Common myeloid progenitor, CD34-positive (primary cell): ENCODE measurements around the gene SLC9C1.

Experiments
- CTCF ChIA-PET: fragments of 350-600 bp; sonication (Branson Sonifier 250); formaldehyde crosslinking; loops from one replicate; lab custom pipeline; 2021; ENCODE audit warnings: antibody characterized with exemption; lab: Charles Lee
- POLR2A ChIA-PET: fragments of 350-600 bp; sonication (Branson Sonifier 250); formaldehyde crosslinking; loops from one replicate; lab custom pipeline; 2021; ENCODE audit warnings: antibody characterized with exemption; lab: Charles Lee
- DNase-seq, 3 donors: peaks; one replicate each; pipeline versions ENCODE4 v3.0.0 to v3.0.0-alpha.2; 2013
- H3K27ac ChIP-seq, 2 experiments: 1 replicate in 1 of 2; 2 replicates in 1 of 2; pipeline ENCODE4 v1.7.0; 2013; ENCODE audit warnings: inconsistent platforms in 2 of 2, low read length in 2 of 2, mild to moderate bottlenecking in 2 of 2, low read depth in 1 of 2, moderate library complexity in 1 of 2; ENCODE audit not compliant: severe bottlenecking in 2 of 2, insufficient read depth in 1 of 2, poor library complexity in 1 of 2
- H3K27me3 ChIP-seq, 5 experiments: replicated peaks in 2 of 5; 1 replicate in 3 of 5; 2 replicates in 2 of 5; pipeline versions ENCODE4 v1.6.1 to v1.7.0; 2013; ENCODE audit warnings: low read length in 4 of 5, mild to moderate bottlenecking in 2 of 5, moderate library complexity in 2 of 5, inconsistent platforms in 1 of 5; ENCODE audit not compliant: insufficient read depth in 5 of 5, control insufficient read depth in 4 of 5
- H3K36me3 ChIP-seq, 4 experiments: 1 replicate in 2 of 4; 2 replicates in 2 of 4; pipeline versions ENCODE4 v1.6.1 to v1.7.0; 2013; ENCODE audit warnings: low read length in 3 of 4, control low read depth in 1 of 4, mild to moderate bottlenecking in 1 of 4; ENCODE audit not compliant: control insufficient read depth in 4 of 4, insufficient read depth in 4 of 4
- H3K4me1 ChIP-seq, 4 experiments: 1 replicate in 3 of 4; 2 replicates in 1 of 4; pipeline versions ENCODE4 v1.6.1 to v1.7.1; 2013; ENCODE audit warnings: low read length in 3 of 4, mild to moderate bottlenecking in 3 of 4, control low read depth in 1 of 4, inconsistent platforms in 1 of 4, moderate library complexity in 1 of 4; ENCODE audit not compliant: control insufficient read depth in 4 of 4, insufficient read depth in 4 of 4; ENCODE audit errors: control extremely low read depth in 1 of 4
- H3K4me3 ChIP-seq, 7 experiments: 1 replicate in 4 of 7; 2 replicates in 3 of 7; pipeline versions ENCODE4 v1.5.1 to v1.7.0; 2013; ENCODE audit warnings: mild to moderate bottlenecking in 7 of 7, low read length in 6 of 7, moderate library complexity in 6 of 7, inconsistent platforms in 2 of 7, low read depth in 2 of 7, control low read depth in 1 of 7; ENCODE audit not compliant: insufficient read depth in 4 of 7, control insufficient read depth in 1 of 7; ENCODE audit errors: extremely low read depth in 1 of 7
- H3K9me3 ChIP-seq, 5 experiments: 1 replicate in 4 of 5; 2 replicates in 1 of 5; pipeline versions ENCODE4 v1.6.1 to v1.7.1; 2013; ENCODE audit warnings: low read length in 4 of 5, mild to moderate bottlenecking in 2 of 5, inconsistent platforms in 1 of 5, low read depth in 1 of 5, moderate library complexity in 1 of 5; ENCODE audit not compliant: control insufficient read depth in 4 of 5, insufficient read depth in 2 of 5; ENCODE audit errors: control extremely low read depth in 1 of 5
- WGBS: methylation state at CpG from one replicate; pipeline ENCODE4 v1.1.5; 2013; ENCODE audit not compliant: insufficient coverage; 5-methylcytosine and 5-hydroxymethylcytosine counted together

Gene SLC9C1

DNA sequence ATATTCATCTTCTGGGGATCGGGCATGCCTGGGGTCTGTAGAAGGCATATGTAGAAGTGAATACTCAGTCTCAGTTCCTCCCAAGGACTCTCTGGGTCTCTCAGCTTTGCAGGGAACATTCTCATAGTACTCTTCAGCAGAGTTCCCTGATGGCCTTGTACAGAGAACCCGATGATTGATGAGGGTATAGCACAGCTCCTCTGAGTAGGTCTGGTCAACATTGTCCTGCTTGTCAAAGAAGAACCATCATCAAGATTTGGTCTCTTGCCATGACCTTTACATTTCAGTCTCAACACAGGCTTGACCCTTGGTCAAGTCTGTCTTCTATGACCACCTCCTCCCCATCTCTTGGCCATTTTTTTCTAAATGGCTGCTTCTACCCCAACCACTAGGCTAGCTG, 170.5 kb downstream of the SLC9C1 start:
- no peak overlapping the region for H3K4me3 ChIP-seq
- WGBS: 94% methylated on average over 2 of the region's 2 CpGs
- ChIA-PET CTCF (interaction anchor here (0.6 to 1.1 kb wide), 4 partner anchors 12 to 385 kb away, joined by 3 to 4 read pairs (median 3); no protein-coding TSS in a partner anchor), POLR2A (no interaction called here)
- H3K27ac ChIP-seq: no peak overlapping the region
- no peaks in the 10 kb centered on the region for H3K27me3 ChIP-seq
- peaks cover 0 to 8% (median 3%) of the 10 kb centered on the region in 4 experiments for H3K36me3 ChIP-seq
- peaks cover 43 to 72% (median 54%) of the 10 kb centered on the region in 4 experiments for H3K4me1 ChIP-seq
- H3K9me3 ChIP-seq: no peaks in the 10 kb centered on the region
- no peak for DNase-seq

- Histone ChIP-seq H3K4me1 (peaks cover 41 to 71% (median 53%) of the 10 kb centered on the region in 4 experiments), H3K36me3 (peaks cover 0 to 8% (median 3%) of the 10 kb centered on the region in 4 experiments), H3K9me3 (no peaks in the 10 kb centered on the region), H3K4me3 (no peak overlapping the region), H3K27me3 (no peaks in the 10 kb centered on the region), H3K27ac (no peak overlapping the region)
- CTCF ChIA-PET: interaction anchor here (0.7 to 1.1 kb wide), 3 partner anchors 11 to 205 kb away, joined by 3 to 4 read pairs (median 3); no protein-coding TSS in a partner anchor
- POLR2A ChIA-PET: no interaction called here
- no peak for DNase-seq
These were observed 171.1 kb downstream of the SLC9C1 start for GRCh38 chr3:112122870-112123269.

- CTCF ChIA-PET: interaction anchor here (0.9 to 1.6 kb wide), 5 partner anchors 10 to 16 kb away, joined by 3 to 6 read pairs (median 4); no protein-coding TSS in a partner anchor
These were observed 172.2 kb downstream of the SLC9C1 start for GRCh38 chr3:112121577-112122547.

GRCh38 chr3:112119962-112120836, 173.8 kb downstream of the SLC9C1 start:
- Histone ChIP-seq H3K36me3 (peaks cover 0 to 8% (median 3%) of the 10 kb centered on the region in 4 experiments), H3K9me3 (no peaks in the 10 kb centered on the region), H3K4me1 (peaks cover 30 to 55% (median 47%) of the 10 kb centered on the region in 4 experiments), H3K4me3 (peak overlapping the region in 4 of 7 experiments; percentile 17 to 53 (median 25)), H3K27ac (peak overlapping the region; percentile 2), H3K27me3 (no peaks in the 10 kb centered on the region)
- peak; percentile 41 to 87 (median 80) for DNase-seq
- WGBS: 46% methylated on average over 2 of the region's 9 CpGs
- ChIA-PET POLR2A (no interaction called here), CTCF (interaction anchor here (1.1 to 1.5 kb wide), 4 partner anchors 9 to 179 kb away, joined by 3 to 6 read pairs (median 4); partner anchors contain the start of gene GCSAM)

More at GRCh38 chr3:112121577-112122547, 172.2 kb downstream of the SLC9C1 start:
- peak overlapping the region in 1 of 7 experiments; percentile 16 for H3K4me3 ChIP-seq
- no peak for DNase-seq
- WGBS: no CpG with 5 or more reads among the region's 2 CpGs
- H3K4me1 ChIP-seq: peaks cover 41 to 68% (median 53%) of the 10 kb centered on the region in 4 experiments
- POLR2A ChIA-PET: no interaction called here
- no peaks in the 10 kb centered on the region for H3K27me3 ChIP-seq
- no peak overlapping the region for H3K27ac ChIP-seq
- H3K9me3 ChIP-seq: no peaks in the 10 kb centered on the region
- H3K36me3 ChIP-seq: peaks cover 0 to 8% (median 3%) of the 10 kb centered on the region in 4 experiments

GRCh38 chr3:112117841-112118571, 176.0 kb downstream of the SLC9C1 start:
- no peak overlapping the region for H3K27ac ChIP-seq
- H3K27me3 ChIP-seq: no peaks in the 10 kb centered on the region
- peaks cover 30 to 55% (median 45%) of the 10 kb centered on the region in 4 experiments for H3K4me1 ChIP-seq
- POLR2A ChIA-PET: no interaction called here
- H3K36me3 ChIP-seq: peaks cover 0 to 3% (median under 1%) of the 10 kb centered on the region in 4 experiments
- no peak overlapping the region for H3K4me3 ChIP-seq
- peak; percentile 53 to 90 (median 85) for DNase-seq
- H3K9me3 ChIP-seq: no peaks in the 10 kb centered on the region
- CTCF ChIA-PET: interaction anchor here (0.9 to 1.9 kb wide), 4 partner anchors 11 to 1146 kb away, joined by 3 to 5 read pairs (median 4); no protein-coding TSS in a partner anchor
- WGBS: 85% methylated on average over 4 of the region's 4 CpGs

GRCh38 chr3:112117415-112117814, 176.6 kb downstream of the SLC9C1 start:
- H3K36me3 ChIP-seq: no peaks in the 10 kb centered on the region
- POLR2A ChIA-PET: no interaction called here

More at GRCh38 chr3:112117415-112117814, 176.6 kb downstream of the SLC9C1 start:
- Histone ChIP-seq H3K9me3 (no peaks in the 10 kb centered on the region), H3K27ac (no peak overlapping the region), H3K4me1 (peaks cover 30 to 55% (median 45%) of the 10 kb centered on the region in 4 experiments), H3K4me3 (no peak overlapping the region), H3K27me3 (no peaks in the 10 kb centered on the region)
- CTCF ChIA-PET: interaction anchor here (0.7 to 1.9 kb wide), 7 partner anchors 10 to 1147 kb away, joined by 3 to 7 read pairs (median 4); partner anchors contain the start of gene GCSAM
- DNase-seq: no peak
- WGBS: no CpG with 5 or more reads among the region's 1 CpG
